C4-2B (cell line): ENCODE measurements around the gene TM2D3.

Source experiments
- ZFX ChIP-seq: fragments of 450-650 bp; IDR thresholded peaks from 2 replicates; pipeline ENCODE4 v1.6.1; 2017
- TF ChIP-seq, protein P1 (sequence below): fragments of 450-650 bp; conservative IDR thresholded peaks from 2 replicates; pipeline ENCODE4 v1.5.1; 2017; ENCODE audit warnings: mild to moderate bottlenecking

DNA sequence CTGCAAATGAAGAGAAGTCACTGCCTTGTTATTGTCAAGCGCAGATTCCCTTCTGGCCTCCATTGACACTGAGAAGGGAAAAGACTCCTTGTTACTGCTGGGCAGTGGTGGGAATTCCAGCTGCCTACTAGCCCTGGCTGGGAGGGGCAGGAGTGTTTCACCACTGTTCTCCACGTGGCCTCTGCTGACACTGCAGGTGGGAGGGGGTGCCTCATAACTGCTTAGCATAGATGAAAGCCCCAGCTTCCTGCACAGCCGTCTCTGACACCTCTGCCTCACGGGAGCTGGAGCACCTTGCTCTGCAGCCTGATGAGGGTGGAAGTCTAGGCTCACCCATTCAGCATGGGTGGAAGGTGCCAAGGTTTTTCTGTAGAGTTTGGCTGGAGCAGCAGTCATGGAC lies 52.1 kb downstream of the TM2D3 start:
- TF ChIP-seq, protein P1, sequence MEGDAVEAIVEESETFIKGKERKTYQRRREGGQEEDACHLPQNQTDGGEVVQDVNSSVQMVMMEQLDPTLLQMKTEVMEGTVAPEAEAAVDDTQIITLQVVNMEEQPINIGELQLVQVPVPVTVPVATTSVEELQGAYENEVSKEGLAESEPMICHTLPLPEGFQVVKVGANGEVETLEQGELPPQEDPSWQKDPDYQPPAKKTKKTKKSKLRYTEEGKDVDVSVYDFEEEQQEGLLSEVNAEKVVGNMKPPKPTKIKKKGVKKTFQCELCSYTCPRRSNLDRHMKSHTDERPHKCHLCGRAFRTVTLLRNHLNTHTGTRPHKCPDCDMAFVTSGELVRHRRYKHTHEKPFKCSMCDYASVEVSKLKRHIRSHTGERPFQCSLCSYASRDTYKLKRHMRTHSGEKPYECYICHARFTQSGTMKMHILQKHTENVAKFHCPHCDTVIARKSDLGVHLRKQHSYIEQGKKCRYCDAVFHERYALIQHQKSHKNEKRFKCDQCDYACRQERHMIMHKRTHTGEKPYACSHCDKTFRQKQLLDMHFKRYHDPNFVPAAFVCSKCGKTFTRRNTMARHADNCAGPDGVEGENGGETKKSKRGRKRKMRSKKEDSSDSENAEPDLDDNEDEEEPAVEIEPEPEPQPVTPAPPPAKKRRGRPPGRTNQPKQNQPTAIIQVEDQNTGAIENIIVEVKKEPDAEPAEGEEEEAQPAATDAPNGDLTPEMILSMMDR = no peak
- no peak for TF ChIP-seq ZFX
